A549 (cell line): ENCODE results near the gene RTL1. TPM values are rescaled to one million over a fixed set of nuclear protein-coding genes. Genes with fewer than 3 reads are reported as not detected.

Experiments used
- ATAC-seq, 2 experiments: fragments of 200-7000 bp in 1 of 2; fragments of >200 bp in 1 of 2; cut with Nextera tagmentation in 1 of 2; cut with Tn5 transposase in 1 of 2; 3 replicates each; pipeline versions ENCODE4 v1.8.0 to v1.9.1; 2018 to 2020; ENCODE audit warnings: mild to moderate bottlenecking in 1 of 2, moderate library complexity in 1 of 2
- CTCF ChIA-PET: fragments of 300-600 bp; sonication (Branson Sonifier 250); formaldehyde crosslinking; extraction: SDS; loops from one replicate; lab custom pipeline; 2021; ENCODE audit warnings: antibody characterized with exemption, inconsistent platforms; lab: Yijun Ruan, JAX
- POLR2A ChIA-PET: fragments of 350-600 bp; formaldehyde crosslinking; extraction: SDS; loops from one replicate; lab custom pipeline; 2021; ENCODE audit warnings: antibody characterized with exemption, inconsistent platforms; lab: Yijun Ruan, JAX
- DNase-seq, 2 experiments: peaks; one replicate each; pipeline versions ENCODE4 v3.0.0 to v3.0.0-alpha.2; 2011 to 2016; ENCODE audit warnings: low read depth in 1 of 2, low spot score in 1 of 2
- FAIRE-seq: peaks from 2 replicates; lab custom pipeline; 2011; peaks lifted over from hg19 to GRCh38; lab: Jason Lieb, UNC
- H3K27ac ChIP-seq, 2 experiments: fragments of >200 bp; sonication (Bioruptor Twin); formaldehyde crosslinking; 3 replicates each; pipeline ENCODE4 v1.5.1; 2016 to 2017
- H3K4me1 ChIP-seq: fragments of >200 bp; sonication (Bioruptor Twin); formaldehyde crosslinking; 3 replicates; pipeline ENCODE4 v1.6.1; 2016
- H3K4me2 ChIP-seq: fragments of >200 bp; sonication (Bioruptor Twin); formaldehyde crosslinking; 3 replicates; pipeline ENCODE4 v1.6.1; 2016
- H3K4me3 ChIP-seq: fragments of >200 bp; sonication (Bioruptor Twin); formaldehyde crosslinking; 3 replicates; pipeline ENCODE4 v1.5.1; 2016
- H3K9me3 ChIP-seq: fragments of >200 bp; sonication (Bioruptor Twin); formaldehyde crosslinking; 3 replicates; pipeline ENCODE4 v1.6.1; 2016
- CBX2 ChIP-seq: fragments of 200-600 bp; sonication (generic); IDR thresholded peaks from 2 replicates; pipeline ENCODE4 v1.6.1; 2016; ENCODE audit warnings: low read depth, mild to moderate bottlenecking, borderline replicate concordance
- CEBPB ChIP-seq, 2 experiments: fragments of >200 bp in 1 of 2; sonication (Bioruptor Twin) in 1 of 2; formaldehyde crosslinking in 1 of 2; IDR thresholded peaks; 2 replicates each; pipeline ENCODE4 v1.6.1; 2012 to 2016
- CHD2 ChIP-seq: fragments of 150-350 bp; IDR thresholded peaks from 2 replicates; pipeline ENCODE4 v1.6.1; 2014; ENCODE audit warnings: low read length; ENCODE audit not compliant: partially characterized antibody
- CHD4 ChIP-seq: fragments of 200-600 bp; sonication (generic); IDR thresholded peaks from 2 replicates; pipeline ENCODE4 v1.6.1; 2016; ENCODE audit warnings: antibody characterized with exemption, mild to moderate bottlenecking, borderline replicate concordance
- FOSL2 ChIP-seq, 2 experiments: fragments of 450-650 bp in 1 of 2; fragments of >200 bp in 1 of 2; sonication (Bioruptor Twin) in 1 of 2; formaldehyde crosslinking; IDR thresholded peaks; 2 replicates each; pipeline versions ENCODE4 v1.5.0 to v1.6.1; 2016 to 2020; ENCODE audit warnings: mild to moderate bottlenecking in 1 of 2, moderate library complexity in 1 of 2
- HDAC2 ChIP-seq: fragments of 200-600 bp; sonication (generic); IDR thresholded peaks from 2 replicates; pipeline ENCODE4 v1.6.1; 2016
- HEYL ChIP-seq: fragments of 250-450 bp; sonication (Bioruptor Pico); IDR thresholded peaks from 2 replicates; pipeline ENCODE4 v1.8.0; 2021; ENCODE audit warnings: mild to moderate bottlenecking, moderate library complexity
- KDM1A ChIP-seq: fragments of 200-600 bp; sonication (generic); IDR thresholded peaks from 2 replicates; pipeline ENCODE4 v1.6.1; 2016; ENCODE audit warnings: low read depth, mild to moderate bottlenecking
- MYC ChIP-seq: IDR thresholded peaks from 2 replicates; pipeline ENCODE4 v1.6.1; 2012; ENCODE audit warnings: mild to moderate bottlenecking, inconsistent platforms, low read length, improper control_type of control experiment, borderline replicate concordance
- NPAS2 ChIP-seq: fragments of 250-450 bp; sonication (Bioruptor Pico); IDR thresholded peaks from 2 replicates; pipeline ENCODE4 v1.8.0; 2022; ENCODE audit warnings: mild to moderate bottlenecking, moderate library complexity, borderline replicate concordance
- NR3C1 ChIP-seq: fragments of >200 bp; sonication (Bioruptor Twin); formaldehyde crosslinking; IDR thresholded peaks from 3 replicates; pipeline ENCODE4 v1.6.1; 2017
- RAD21 ChIP-seq, 2 experiments: fragments of >200 bp in 1 of 2; sonication (Bioruptor Twin) in 1 of 2; formaldehyde crosslinking in 1 of 2; IDR thresholded peaks in 1 of 2; conservative IDR thresholded peaks in 1 of 2; 2 replicates in 1 of 2; 3 replicates in 1 of 2; pipeline ENCODE4 v1.6.1; 2012 to 2018; ENCODE audit warnings: inconsistent platforms in 1 of 2
- TFCP2L1 ChIP-seq: fragments of 250-450 bp; sonication (Bioruptor Pico); IDR thresholded peaks from 2 replicates; pipeline ENCODE4 v1.5.0; 2021; ENCODE audit warnings: mild to moderate bottlenecking
- WGBS: methylation state at CpG from one replicate; pipeline ENCODE4 v1.1.6; 2017; ENCODE audit errors: missing lambda C conversion rate; 5-methylcytosine and 5-hydroxymethylcytosine counted together
- polyA plus RNA-seq, 4 experiments: library from polyadenylated mRNA; depleted of rRNA in 3 of 4; stranded (reverse); fragments of >200 nt; fragmentation: RNase III in 1 of 4; extraction: RNeasy Plus Mini Kit Qiagen cat#74134 plus additional on column Dnase treatment in 1 of 4; gene quantifications; 2 replicates in 3 of 4; 3 replicates in 1 of 4; pipeline ENCODE4 v1.2.3, GENCODE V29; 2011 to 2017
- TF ChIP-seq, protein P1 (sequence below): fragments of 150-350 bp; IDR thresholded peaks from 2 replicates; pipeline ENCODE4 v1.6.1; 2014; ENCODE audit warnings: low read depth, mild to moderate bottlenecking, low read length
- TF ChIP-seq, protein P2 (sequence below): fragments of >200 bp; sonication (Bioruptor Twin); formaldehyde crosslinking; IDR thresholded peaks from 3 replicates; pipeline ENCODE4 v1.6.1; 2016
- TF ChIP-seq, protein P3 (sequence below): fragments of 200-600 bp; sonication (generic); IDR thresholded peaks from 2 replicates; pipeline ENCODE4 v1.6.1; 2016; ENCODE audit warnings: antibody characterized with exemption, mild to moderate bottlenecking, moderate library complexity

Gene RTL1
- polyA plus RNA-seq, 2 of the 4 experiments (the other 2 are of a cell fraction): 0.01 TPM; not detected in 1

DNA sequence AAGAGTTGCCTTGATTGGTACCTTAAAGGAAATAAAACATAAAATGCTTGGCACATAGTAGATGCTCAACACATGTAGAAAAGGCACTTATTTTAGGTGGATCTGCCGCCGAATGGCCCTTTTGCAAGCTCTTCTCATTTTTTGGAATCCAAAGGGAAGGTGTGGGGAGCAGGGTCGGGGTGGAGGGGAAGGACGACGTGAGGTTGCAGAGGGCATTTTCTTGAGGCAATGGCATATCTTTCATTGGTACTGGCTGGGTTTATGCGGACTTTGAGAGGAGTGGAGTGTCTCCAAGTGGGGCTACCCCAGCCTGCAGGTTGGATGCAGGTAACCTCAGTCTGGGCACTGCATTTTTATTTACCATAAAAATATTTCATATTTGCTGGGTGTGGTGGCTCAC, 8.1 kb downstream of the RTL1 start:
- no peak overlapping the region for H3K4me2 ChIP-seq
- H3K9me3 ChIP-seq: no peaks in the 10 kb centered on the region
- H3K4me1 ChIP-seq: no peaks in the 10 kb centered on the region
- no peak overlapping the region for H3K27ac ChIP-seq
- DNase-seq (no peak), ATAC-seq (no peak), FAIRE-seq (no peak)
- TF ChIP-seq MYC (no peak), NPAS2 (CRISPR knock-in tag) (no peak), HDAC2 (no peak), KDM1A (no peak)
- no peak overlapping the region for H3K4me3 ChIP-seq
- CTCF ChIA-PET: interaction anchor here (0.7 kb wide), 1 partner anchor 339 kb away, joined by 3 read pairs; no protein-coding TSS in a partner anchor
- POLR2A ChIA-PET: no interaction called here
- WGBS: 88% methylated on average over 6 of the region's 6 CpGs

DNA sequence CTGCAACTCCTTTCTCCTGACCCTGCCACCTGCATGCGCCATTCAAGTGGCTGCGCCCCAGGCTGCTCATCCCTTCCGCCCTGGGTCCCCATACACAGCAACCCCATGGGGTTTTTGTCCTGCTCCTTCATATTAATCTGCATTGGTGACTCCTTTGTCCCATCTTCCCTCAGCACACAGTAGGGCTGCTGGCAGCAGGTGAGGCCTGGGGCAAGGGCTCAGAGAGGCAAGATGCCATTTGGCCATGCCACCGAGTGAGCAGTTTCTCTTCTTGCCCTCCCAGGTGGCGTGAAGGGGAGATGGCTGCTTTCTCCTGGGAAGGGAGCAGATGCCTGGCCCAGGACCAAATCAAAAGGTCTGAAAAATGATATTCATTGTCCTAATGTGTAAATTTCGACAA, 9.1 kb downstream of the RTL1 start:
- no peak for ATAC-seq
- FAIRE-seq: no peak
- no peaks in the 10 kb centered on the region for H3K9me3 ChIP-seq
- 84% methylated on average over 6 of the region's 6 CpGs for WGBS
- no peak overlapping the region for H3K27ac ChIP-seq
- ChIA-PET POLR2A (no interaction called here), CTCF (interaction anchor here (0.6 to 1.1 kb wide), 3 partner anchors 246 to 356 kb away, joined by 3 to 4 read pairs (median 3); no protein-coding TSS in a partner anchor)
- TF ChIP-seq, protein P1, sequence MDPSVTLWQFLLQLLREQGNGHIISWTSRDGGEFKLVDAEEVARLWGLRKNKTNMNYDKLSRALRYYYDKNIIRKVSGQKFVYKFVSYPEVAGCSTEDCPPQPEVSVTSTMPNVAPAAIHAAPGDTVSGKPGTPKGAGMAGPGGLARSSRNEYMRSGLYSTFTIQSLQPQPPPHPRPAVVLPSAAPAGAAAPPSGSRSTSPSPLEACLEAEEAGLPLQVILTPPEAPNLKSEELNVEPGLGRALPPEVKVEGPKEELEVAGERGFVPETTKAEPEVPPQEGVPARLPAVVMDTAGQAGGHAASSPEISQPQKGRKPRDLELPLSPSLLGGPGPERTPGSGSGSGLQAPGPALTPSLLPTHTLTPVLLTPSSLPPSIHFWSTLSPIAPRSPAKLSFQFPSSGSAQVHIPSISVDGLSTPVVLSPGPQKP: no peak
- no peak for TF ChIP-seq TFCP2L1
- no peak overlapping the region for H3K4me3 ChIP-seq
- no peak for DNase-seq
- H3K4me1 ChIP-seq: no peaks in the 10 kb centered on the region
- H3K4me2 ChIP-seq: no peak overlapping the region

DNA sequence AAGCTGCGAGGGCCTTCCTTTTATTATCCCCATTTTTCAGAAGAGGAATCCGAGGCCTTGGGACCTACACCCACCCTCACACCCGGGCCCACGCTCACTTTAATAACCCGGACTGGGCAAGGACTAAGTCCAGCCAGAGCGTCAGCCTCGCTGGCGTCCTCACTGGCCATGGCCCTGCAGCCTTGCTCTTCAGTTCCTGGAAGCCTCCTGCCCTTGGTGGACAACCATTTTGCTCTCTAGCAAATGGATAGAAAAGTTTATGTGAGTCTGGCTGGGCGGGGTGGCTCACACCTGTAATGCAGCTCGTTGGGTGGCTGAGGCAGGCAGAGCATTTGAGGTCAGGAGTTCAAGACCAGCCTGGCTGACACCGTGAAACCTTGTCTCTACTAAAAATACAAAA, 9.8 kb downstream of the RTL1 start:
- Histone ChIP-seq H3K4me3 (no peak overlapping the region), H3K4me2 (no peak overlapping the region), H3K9me3 (no peaks in the 10 kb centered on the region), H3K27ac (no peak overlapping the region), H3K4me1 (no peaks in the 10 kb centered on the region)
- WGBS: 84% methylated on average over 11 of the region's 11 CpGs
- ChIA-PET POLR2A (no interaction called here), CTCF (interaction anchor here (1.1 kb wide), 1 partner anchor 341 kb away, joined by 3 read pairs; no protein-coding TSS in a partner anchor)
- DNase-seq: no peak
- ATAC-seq: no peak
- TF ChIP-seq FOSL2 (IDR thresholded peaks at IDR 0.05) (no peak), FOSL2 (CRISPR knock-in tag; IDR thresholded peaks at IDR 0.05) (no peak), CHD4 (no peak), CBX2 (no peak), CHD2 (no peak), NPAS2 (CRISPR knock-in tag) (no peak), CEBPB (IDR thresholded peaks at IDR 0.05) (no peak), RAD21 (conservative IDR thresholded peaks at IDR 0.05 in 1 of 2, IDR thresholded peaks at IDR 0.05 in 1 of 2) (no peak), NR3C1 (no peak), HEYL (CRISPR knock-in tag) (no peak)
- TF ChIP-seq, protein P2, sequence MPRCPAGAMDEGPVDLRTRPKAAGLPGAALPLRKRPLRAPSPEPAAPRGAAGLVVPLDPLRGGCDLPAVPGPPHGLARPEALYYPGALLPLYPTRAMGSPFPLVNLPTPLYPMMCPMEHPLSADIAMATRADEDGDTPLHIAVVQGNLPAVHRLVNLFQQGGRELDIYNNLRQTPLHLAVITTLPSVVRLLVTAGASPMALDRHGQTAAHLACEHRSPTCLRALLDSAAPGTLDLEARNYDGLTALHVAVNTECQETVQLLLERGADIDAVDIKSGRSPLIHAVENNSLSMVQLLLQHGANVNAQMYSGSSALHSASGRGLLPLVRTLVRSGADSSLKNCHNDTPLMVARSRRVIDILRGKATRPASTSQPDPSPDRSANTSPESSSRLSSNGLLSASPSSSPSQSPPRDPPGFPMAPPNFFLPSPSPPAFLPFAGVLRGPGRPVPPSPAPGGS: no peak
- TF ChIP-seq, protein P3, sequence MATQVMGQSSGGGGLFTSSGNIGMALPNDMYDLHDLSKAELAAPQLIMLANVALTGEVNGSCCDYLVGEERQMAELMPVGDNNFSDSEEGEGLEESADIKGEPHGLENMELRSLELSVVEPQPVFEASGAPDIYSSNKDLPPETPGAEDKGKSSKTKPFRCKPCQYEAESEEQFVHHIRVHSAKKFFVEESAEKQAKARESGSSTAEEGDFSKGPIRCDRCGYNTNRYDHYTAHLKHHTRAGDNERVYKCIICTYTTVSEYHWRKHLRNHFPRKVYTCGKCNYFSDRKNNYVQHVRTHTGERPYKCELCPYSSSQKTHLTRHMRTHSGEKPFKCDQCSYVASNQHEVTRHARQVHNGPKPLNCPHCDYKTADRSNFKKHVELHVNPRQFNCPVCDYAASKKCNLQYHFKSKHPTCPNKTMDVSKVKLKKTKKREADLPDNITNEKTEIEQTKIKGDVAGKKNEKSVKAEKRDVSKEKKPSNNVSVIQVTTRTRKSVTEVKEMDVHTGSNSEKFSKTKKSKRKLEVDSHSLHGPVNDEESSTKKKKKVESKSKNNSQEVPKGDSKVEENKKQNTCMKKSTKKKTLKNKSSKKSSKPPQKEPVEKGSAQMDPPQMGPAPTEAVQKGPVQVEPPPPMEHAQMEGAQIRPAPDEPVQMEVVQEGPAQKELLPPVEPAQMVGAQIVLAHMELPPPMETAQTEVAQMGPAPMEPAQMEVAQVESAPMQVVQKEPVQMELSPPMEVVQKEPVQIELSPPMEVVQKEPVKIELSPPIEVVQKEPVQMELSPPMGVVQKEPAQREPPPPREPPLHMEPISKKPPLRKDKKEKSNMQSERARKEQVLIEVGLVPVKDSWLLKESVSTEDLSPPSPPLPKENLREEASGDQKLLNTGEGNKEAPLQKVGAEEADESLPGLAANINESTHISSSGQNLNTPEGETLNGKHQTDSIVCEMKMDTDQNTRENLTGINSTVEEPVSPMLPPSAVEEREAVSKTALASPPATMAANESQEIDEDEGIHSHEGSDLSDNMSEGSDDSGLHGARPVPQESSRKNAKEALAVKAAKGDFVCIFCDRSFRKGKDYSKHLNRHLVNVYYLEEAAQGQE: no peak
- FAIRE-seq: no peak
